HG02885 (cell line): ENCODE measurements around the gene SDK2.
"Not testable (repeated sequence)": the region's sequence is repeated elsewhere in the genome, so short reads cannot be mapped to it uniquely, and the experiment has no call there.

Experiments used
- ATAC-seq: cut with Tn5 transposase; IDR thresholded peaks from one replicate; pipeline ENCODE4 v1.9.1; 2021; ENCODE audit warnings: mild to moderate bottlenecking; ENCODE audit not compliant: unreplicated experiment, poor library complexity

SDK2 gene

DNA sequence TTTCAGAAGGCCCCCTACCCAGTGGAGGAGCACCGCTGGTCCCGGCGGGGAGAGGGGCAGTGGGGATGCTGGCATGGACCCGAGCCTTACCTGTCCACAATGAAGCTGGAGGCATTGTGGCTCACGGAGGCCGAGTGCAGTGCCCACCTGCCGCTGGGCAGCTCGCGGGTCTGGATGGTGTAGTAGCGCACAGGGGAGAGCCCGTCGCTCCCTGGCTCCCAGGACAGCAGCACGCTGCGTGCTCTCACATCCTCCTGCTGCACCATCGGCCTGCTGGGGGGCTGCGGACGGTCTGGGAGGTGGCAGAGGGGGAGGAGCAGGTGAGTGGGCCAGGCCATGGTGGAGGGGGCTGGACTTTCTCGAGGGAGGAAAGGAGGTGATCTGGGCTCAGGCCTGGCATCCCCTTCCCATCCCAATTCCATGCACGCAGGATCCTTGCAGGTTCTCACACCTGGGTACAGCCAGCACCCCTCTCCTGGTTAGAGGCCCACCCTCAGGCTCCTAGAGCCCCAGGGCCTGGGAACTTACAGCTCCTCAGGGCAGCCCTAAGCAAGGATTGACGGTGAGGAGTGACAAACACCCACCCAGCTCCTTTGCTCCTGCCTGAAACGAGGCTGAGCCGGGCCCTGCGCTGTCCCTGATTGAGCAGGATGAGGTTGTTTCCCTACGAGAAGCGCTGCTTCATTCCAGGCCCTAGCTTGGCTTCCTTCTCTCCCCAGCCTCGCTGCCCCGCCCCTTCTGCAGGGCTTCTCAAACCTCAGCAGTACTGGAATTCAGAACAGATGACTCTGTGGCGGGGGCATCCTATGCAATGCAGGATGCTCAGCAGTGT is 256.3 kb downstream of the SDK2 start:
- no peak for ATAC-seq

DNA sequence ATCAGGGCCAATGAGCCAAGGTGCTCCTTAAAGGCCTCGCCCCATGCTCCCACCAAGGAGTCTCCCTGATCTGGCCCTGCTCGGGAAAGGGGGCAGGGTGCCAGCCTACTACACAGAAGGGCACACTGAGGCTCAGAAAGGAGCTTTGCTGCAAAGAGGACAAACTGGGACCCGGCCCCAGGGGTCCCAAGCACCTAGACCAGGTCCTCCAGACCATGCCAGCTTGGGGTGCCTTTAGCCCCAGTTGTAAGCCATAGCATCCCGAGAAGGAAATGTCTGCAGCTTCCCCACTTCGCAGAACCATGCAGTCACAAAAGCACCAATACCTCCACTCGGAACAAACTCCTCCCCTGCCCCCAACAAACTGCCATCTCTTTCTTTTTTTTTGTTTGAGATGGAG is 257.7 kb downstream of the SDK2 start:
- ATAC-seq, result no peak

DNA sequence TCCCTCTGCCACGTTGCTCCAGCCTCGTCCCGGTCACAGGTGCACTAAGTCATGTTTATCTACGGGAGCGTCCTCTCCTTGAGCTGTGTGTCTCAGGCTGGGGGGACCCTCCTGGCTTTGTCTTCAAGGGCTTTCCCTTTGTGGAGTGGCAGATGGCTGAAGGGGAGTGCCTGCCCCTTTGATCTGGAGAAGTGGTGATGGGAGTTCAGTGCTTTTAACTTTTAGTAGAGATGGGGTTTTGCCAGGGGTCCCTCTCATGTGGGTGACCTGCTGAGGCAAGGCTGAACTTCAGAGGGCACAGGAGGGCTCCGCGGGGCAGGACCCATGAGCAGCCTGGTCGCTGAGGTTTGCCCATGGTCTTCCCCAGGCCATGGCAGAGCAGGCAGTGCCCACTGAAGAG is 259.3 kb downstream of the SDK2 start:
- ATAC-seq, result no peak

DNA sequence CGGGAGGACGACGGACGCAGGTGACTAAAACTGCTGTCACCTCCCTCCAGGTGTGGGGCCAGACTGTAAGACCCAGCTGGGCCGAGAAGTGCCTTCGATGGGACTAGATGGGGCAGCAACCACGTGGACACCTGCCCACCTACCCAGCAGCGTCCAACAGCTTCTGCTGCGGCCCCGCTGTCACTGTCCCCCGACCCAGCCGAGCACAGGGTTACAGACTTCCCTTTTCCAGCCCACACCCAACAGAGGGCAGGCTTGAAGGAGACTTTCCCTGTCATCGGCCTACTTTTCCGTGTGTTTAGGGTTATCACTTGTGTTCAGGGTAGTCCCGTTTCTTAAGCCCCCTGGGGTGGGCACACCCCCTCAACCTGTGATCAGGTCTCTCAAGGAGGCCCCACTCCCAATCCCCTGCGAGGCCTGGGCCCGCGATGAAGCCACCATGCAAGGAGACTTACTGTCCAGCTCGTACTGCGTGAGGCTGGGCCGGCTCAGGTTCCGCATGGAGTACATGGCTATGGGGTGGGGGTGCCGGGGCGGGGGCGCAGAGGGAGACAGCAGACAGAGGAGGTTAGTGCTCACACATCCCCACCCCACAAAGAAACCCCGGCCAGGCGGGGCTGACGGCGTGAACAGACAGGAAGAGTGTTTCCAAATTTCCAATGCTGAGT is 263.7 kb downstream of the SDK2 start:
- ATAC-seq, result no peak

DNA sequence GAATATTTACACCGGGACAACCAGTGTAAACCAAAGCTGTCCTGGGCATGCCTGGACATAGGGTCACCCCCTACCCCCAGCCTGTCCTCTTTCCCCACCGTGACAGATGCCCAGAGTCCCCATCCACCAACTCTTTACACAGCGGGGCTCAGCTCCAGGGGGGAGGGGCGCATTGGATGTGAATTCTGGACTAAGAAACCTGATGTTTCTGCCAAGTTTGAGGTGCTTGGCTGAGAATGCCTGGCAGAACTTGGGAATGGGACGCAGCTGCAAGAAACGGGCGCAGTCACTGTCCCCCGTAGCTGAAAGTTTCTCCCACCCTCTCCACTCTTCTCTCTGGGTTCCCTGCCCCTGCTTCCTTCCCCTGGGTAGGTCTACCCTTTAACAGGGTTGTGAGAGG is 264.4 kb downstream of the SDK2 start:
- ATAC-seq, result no peak

DNA sequence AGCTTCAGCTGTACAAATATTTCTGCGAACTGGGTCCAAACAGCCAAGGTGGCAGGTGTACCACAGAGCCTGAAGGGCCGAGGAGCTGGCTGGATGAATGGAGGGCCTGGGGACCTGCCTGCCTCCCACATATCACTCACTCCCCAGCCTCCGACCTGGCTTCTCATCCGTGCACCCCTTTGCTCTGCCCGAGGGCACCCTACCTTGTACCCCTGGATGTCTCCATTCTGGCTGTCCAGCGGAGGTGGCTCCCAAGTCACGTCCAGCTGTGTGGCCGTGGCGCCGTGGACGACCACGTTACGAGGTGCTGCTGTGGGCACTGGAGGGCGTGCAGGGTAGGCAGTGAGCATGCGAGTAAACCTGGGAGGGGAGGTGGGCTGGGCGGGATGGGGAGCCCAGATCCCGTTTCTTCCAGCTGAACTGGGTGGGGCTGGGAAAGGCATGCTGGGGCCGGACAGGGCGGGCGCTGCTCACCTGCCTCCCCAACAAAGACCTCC is 265.2 kb downstream of the SDK2 start:
- ATAC-seq, result no peak

DNA sequence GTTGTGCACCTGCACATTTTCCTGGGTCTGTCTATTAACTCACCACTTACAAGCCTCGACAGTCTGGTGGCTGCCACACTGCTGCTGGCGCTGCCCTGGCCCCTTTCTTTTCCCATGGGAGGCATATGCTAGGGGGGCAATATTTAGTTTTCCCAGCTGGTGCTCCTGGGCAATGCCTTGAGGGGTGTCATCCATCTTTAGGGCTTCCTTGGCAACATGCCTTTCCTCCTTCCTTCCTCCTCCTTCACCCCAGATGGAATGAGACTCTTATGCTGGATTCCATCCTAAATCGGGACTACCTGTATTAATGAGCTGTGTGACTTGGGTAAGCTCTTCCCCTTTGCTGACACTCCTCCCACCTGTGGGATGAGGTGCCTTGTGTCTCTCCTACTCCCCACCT is 267.6 kb downstream of the SDK2 start:
- ATAC-seq, result no peak

DNA sequence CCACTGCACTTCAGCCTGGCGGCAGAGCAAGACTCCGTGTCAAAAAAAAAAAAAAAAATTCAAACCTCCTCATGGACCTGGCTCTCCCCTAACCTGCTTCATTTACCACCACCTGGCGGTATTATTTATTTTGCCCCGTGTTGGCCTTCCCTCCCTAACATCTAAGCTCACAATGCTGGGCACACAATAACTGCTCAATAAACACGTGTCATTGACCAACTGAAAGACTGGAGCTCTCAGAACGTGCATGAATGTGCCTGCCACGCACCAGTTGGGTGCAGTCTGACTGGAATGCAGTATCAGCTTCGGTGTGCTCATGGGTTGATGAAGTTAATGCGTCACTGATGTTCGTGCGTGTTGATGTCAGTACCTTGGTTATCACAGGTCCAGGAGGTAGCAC is 268.1 kb downstream of the SDK2 start:
- ATAC-seq, result no peak

DNA sequence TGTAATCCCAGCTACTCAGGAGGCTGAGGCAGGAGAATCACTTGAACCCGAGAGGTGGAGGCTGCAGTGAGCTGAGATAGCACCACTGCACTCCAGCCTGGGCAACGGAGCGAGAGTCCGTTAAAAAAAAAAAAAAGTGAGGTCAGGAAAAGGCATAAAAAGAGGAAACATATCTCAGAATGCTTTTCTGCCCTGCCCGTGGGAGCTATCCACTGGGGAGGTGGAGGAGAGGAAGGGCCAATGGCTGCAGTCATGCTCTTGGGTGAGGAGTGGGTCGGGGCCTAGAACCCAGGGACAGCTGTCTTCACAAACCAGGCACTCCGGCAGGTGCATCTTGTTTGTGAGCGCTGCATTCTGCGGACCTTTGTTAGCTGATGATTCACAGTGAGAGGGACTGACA is 272.4 kb downstream of the SDK2 start:
- no peak for ATAC-seq

DNA sequence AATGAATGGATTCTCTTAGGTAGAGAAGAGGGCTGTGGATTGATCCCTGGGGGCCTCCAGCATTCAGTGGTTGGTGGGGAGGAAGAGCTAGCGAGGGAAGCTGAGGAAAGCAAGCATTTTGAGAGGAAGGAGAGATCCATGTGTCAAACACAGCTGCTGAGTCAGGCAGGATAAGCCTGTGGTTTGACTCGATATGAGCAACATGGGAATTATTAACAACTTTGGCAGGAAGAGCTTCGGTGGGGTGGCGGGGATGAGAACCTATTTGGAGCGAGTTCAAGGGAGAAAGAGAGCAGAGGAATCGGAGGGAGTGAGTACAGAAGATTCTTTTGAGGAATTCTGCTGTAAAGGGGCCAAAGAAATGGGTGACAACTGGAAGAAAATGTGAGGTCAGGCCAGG is 273.0 kb downstream of the SDK2 start:
- ATAC-seq, result no peak

DNA sequence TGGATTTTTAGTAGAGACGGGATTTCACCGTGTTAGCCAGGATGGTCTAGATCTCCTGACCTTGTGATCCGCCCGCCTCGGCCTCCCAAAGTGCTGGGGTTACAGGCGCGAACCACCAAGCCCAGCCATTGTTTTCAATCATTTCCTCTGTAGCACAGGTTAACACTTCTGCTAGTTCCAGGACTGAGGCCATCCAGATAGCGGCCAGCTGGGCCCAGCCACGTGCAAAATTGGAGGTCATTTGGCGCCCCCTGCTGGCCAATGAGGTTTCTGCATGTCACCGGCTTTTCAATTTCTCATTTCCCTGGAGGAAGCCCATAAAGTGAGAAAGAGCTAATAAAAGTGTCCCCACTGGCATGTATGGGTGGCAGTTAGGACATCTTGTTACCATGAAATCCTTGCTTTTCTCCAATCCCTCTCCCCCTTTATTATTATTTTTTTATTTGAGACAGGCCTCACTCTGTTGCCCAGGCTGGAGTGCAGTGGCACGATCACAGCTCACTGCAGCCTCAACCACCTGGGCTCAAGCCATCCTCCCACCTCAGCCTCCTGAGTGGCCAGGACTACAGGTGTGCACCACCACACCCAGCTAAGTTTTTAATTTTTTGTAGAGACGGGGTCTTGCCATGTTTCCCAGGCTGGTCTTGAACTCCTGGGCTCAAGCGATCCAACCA is 274.3 kb downstream of the SDK2 start:
- not testable (repeated sequence) for ATAC-seq

DNA sequence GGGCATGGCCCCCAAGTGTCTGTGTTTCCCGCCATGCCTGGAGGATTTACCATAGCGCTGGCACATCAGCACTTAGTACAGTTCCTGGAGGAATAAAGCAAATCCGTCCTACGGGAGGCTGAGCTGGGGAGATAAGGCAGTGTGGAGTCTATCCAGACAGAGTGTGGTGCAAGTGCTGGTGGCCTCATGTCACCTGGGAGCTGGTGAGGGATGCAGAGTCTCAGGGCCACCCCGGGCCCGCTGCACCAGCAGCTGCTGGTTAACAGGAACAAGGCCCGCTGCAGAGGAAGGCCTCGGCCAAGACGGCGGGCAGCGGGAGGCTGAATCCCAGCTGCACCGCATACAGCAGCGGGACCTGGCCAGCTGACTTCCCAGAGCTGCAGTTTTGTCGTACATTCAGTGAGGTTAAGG is 275.1 kb downstream of the SDK2 start:
- ATAC-seq, result no peak

DNA sequence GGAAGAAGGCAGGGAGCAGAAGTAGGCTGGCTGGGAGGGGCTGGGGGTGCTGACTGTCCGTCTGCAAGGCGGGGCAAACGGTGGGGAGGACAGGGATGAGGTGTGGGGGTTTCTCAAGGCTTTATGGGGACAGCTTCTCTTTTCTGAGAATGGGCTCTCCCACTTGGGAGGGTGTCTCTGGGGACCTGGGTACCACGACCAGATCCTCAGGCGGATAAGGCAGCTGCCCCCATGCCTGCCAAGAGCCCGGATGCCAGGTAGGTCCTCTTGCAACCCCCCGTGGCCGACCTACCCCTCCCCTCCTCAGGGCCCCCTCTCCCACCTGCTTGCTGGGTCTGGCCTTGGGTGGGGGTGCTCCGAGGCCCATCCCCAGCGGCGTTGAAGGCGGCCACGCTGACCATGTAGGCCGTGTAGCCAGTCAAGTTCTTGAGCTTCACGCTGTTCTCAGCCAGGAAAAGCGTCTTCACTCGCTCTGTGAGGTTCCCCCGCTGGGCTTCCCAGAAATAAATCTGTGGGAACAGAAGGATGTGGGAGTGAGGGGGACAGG is 276.1 kb downstream of the SDK2 start:
- ATAC-seq, result no peak

DNA sequence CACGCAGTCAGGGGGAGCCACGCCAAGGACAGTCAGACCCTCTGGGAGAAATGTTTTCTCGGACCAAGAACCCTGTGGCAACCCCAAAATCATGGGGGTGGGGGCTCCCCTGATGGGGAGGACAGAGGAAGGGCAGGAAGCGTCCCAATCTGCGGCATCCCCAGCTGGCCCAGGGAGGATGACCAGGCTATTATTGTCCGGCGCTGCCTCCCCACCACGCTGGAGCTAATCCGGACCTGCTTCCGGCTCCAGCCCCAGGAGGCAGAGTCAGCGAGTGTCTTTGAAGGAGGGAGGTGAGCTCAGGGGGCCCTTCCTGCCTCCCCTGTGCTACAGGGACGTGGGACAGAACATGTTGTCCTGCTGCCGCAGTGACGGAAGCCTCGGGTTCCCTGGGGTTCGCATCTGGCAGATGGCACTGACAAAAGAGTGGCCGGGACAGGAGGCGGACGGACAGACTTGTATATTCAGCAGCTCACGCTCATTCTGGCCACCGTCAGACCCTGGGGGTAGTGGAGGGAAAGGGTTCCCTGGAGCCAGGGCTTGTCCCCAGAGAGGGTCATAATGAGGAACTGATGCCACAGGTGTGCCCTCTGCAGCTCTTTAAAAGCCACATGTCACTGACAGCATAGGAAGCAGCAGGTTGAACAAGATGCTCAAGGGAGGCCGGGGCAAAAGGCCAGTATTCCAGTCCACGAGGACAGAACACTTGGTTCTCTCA is 278.2 kb downstream of the SDK2 start:
- no peak for ATAC-seq

DNA sequence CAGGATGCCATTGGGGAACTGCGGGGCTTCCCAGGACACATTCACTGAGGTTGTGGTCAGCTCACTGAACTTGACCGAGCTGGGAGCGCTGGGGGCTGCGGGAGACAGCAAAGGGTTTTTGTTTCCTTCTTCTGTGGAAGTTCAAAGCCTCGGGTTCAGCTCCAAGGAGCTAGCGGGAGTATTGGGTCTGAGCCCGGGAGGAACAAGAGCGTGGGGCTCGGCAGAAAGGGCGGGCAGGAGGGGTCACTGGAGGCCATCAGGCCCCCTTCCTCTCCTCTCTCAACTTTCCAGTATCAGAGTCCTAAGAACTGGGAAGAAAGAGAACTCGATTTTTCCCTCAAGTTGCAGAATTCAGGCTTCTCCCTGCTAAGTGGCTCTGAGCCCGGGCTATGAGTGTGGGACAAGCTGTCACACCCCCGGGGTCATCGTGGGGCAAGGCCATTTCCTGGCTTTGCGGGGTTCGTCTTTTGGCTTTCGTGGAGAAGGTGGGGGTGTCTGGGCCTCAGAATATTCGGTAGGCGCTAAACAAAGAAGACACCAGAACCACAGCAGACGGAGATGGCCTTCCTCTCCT is 278.9 kb downstream of the SDK2 start:
- ATAC-seq, result no peak

DNA sequence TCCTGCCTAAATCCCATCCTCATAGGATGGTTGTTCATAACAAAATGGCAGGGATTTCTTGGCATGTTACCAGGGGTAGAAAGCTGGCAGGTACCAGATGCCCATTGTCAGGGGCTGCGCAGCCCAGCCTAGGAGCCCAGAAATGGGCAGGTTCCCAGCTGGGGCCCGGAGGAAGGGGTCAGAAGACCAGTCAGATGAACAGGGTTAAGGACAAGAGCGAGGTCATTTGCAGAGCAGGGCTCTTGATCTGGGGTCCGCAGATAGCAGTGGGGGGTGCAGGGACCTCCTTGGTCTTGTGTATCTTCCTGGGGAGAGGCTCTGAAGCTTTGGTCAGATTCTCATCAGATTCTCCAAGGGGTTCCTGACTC is 280.1 kb downstream of the SDK2 start:
- no peak for ATAC-seq

DNA sequence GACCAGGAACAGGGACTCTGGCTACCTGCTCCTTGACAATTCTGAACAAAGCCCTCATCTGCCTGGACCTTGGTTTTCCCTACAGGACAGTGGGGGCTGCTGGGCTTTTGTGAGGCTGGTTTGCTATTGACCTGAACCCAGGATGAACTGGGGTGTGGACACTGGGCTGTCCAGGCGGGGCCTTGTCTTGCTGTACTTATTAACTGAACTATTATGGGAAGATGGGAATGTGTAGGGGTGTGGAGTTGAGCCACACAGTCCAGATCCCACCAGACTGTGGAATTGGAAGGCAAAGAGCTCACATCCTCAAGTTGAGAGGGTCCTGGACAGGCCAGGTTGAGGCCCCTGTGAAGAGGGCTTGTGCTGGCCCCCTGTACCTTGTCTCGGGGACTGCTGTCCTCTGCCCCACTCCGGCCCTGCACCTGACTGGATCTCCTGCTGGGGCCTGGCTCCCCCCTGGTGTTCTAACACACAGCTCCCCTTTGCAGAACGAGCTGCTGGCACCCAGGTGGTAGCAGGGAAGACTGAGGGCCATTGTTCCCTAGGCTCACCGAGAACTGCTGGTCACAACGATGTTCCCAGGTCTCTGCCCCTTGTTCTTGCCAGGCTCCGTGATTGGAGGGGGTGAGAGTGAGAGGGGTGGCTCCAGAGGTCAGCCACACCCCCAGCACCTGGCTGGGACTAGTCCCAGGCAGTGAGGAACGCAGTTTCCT is 280.6 kb downstream of the SDK2 start:
- ATAC-seq, result no peak

DNA sequence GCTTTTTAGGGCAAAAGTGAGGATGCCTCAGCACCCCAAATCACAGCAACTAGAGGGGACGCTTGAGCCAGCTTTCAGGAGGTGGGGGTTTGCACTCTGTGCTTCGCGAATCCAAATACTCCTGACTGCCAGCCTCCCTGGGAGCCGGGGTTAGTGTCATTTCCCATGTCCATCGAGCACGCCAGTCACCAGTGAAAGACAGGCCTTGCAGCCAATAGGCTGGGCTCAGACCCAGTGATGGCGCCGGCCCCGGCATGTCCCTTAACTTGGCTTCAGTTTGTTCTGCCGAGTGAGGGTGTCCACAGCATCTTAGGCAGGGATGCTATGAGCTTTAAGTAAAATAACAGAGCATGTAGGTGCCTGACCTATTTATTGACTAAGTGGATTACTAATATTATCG is 281.5 kb downstream of the SDK2 start:
- no peak for ATAC-seq

DNA sequence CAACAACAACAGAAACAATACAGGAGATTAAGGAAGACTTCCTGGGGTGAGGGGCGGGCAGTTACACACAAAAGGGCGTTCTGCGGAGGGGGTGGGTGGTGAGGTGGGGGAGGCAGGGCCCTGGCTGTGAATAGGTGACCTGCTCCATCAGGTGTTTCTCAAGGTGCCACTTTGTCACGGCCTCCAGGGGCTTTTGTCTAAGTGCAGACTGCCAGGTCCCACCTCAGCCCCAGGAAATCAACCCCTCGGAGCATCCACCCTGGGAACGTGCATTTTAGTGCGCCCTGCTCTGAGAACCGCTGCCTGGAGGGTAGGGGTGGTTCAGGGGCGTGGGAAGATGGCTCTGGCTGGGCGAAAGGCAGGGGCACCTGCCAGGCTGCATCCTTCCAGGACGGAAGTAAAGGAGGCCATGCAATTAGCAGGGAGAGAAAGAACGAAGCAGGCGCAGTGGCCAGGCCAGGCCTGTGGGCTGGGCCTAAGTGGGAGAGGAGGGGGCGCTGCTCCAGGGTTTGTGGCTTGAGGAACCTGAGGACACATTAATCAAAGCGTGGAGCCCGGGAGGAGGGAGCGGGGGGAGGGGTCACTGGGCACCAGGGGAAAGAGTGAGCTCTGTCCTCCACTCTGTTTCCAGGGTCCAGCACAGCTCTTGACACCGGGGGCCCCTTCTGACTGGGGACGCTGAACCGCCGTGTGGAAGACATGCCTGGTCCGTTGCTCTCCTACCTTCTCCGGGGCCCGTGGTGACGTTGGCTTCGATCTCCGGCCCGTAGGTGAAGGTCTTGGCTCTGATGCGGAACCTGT is 283.1 kb downstream of the SDK2 start:
- no peak for ATAC-seq
